GM23248 (cell line): ENCODE results near the gene LSR.

Source experiments
- EZH2 ChIP-seq: fragments of 200-600 bp; sonication (generic); IDR thresholded peaks from 2 replicates; pipeline ENCODE4 v1.6.1; 2018; ENCODE audit warnings: antibody characterized with exemption, mild to moderate bottlenecking; ENCODE audit not compliant: insufficient read depth, poor library complexity, severe bottlenecking
- EZH2phosphoT487 ChIP-seq: fragments of 200-600 bp; sonication (generic); IDR thresholded peaks from 2 replicates; pipeline ENCODE4 v1.6.1; 2018; ENCODE audit warnings: antibody characterized with exemption, moderate library complexity, mild to moderate bottlenecking, low read depth; ENCODE audit not compliant: insufficient read depth

- TF ChIP-seq EZH2 (no peak), EZH2phosphoT487 (no peak)
These were observed 43.7 kb upstream of the LSR start for GRCh38 chr19:35204799-35205732.
